A549 (cell line): ENCODE measurements around the gene ZNF234.

Experiments
- KDM1A ChIP-seq: fragments of 200-600 bp; sonication (generic); IDR thresholded peaks from 2 replicates; pipeline ENCODE4 v1.6.1; 2016; ENCODE audit warnings: low read depth, mild to moderate bottlenecking
- MAFK ChIP-seq: fragments of 450-650 bp; IDR thresholded peaks from 2 replicates; pipeline ENCODE4 v1.6.1; 2014; ENCODE audit not compliant: partially characterized antibody
- PHF8 ChIP-seq: fragments of 200-600 bp; sonication (generic); IDR thresholded peaks from 2 replicates; pipeline ENCODE4 v1.6.1; 2016; ENCODE audit warnings: low read depth, mild to moderate bottlenecking, antibody characterized with exemption, moderate library complexity, borderline replicate concordance
- POLR2A ChIP-seq: IDR thresholded peaks from 2 replicates; pipeline ENCODE4 v1.6.1; 2012; ENCODE audit warnings: mild to moderate bottlenecking, low read length
- POLR2AphosphoS2 ChIP-seq: conservative IDR thresholded peaks from 2 replicates; pipeline ENCODE4 v1.6.1; 2012; ENCODE audit warnings: low read length, improper control_type of control experiment, inconsistent platforms
- TF ChIP-seq, protein P1 (sequence below): fragments of 200-600 bp; sonication (generic); IDR thresholded peaks from 2 replicates; pipeline ENCODE4 v1.6.1; 2016; ENCODE audit warnings: antibody characterized with exemption, mild to moderate bottlenecking, moderate library complexity
- TF ChIP-seq, protein P2 (sequence below): fragments of >200 bp; sonication (Bioruptor Twin); formaldehyde crosslinking; IDR thresholded peaks from 3 replicates; pipeline ENCODE4 v1.5.1; 2016
- TF ChIP-seq, protein P3 (sequence below): fragments of 250-450 bp; sonication (Bioruptor Pico); IDR thresholded peaks from 2 replicates; pipeline ENCODE4 v1.5.0; 2021; ENCODE audit warnings: mild to moderate bottlenecking, moderate library complexity, borderline replicate concordance
- TF ChIP-seq, protein P4 (sequence below): IDR thresholded peaks from 2 replicates; pipeline ENCODE4 v1.6.1; 2012; ENCODE audit warnings: low read depth, borderline replicate concordance

DNA sequence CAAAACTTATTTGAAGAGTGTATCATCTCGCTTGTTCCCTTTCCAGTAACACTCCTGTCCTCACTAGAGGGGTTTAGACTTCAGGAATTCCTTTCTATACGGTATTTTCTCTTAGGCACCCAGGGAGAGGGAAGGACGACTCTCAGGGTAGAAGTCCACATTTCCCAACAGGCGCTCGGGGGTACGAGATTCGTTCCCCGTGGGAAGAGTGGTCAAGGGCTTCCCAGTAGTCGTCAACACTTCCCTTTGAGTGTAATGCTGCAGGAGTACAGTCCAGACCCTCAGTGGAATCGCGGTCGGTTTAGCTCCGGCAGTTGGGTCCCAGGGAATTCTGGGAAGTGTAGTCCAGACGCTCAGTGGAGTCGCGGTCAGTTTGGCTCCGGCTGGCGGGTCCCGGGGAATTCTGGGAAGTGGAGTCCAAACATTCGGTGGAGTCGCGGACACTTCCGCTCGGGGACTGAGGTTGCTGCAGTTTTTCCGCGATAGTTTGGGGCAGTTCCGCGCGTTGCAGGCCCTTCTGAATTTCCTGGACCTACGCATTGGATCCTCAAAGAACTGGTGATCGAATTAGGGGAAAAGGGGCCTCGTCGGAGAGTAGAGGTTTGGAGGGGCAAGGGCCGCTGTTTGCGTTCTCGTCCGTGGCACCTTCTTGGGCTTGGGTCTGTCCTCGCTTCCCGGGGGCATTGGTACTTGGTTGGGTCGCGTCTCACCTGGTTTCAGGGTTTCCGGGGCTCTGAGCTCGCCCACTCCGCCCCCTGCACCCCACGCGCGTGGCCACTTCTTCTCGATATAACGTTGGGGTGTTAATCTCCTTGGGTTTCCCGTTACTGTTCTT, 47.2 kb upstream of the ZNF234 start, which contains the start of gene ZNF224:
- TF ChIP-seq MAFK (no peak), POLR2A (peak; percentile 34), POLR2AphosphoS2 (no peak), KDM1A (no peak), PHF8 (peak; percentile 68; the same call in 1 of the 2 replicates)
- TF ChIP-seq, protein P1, sequence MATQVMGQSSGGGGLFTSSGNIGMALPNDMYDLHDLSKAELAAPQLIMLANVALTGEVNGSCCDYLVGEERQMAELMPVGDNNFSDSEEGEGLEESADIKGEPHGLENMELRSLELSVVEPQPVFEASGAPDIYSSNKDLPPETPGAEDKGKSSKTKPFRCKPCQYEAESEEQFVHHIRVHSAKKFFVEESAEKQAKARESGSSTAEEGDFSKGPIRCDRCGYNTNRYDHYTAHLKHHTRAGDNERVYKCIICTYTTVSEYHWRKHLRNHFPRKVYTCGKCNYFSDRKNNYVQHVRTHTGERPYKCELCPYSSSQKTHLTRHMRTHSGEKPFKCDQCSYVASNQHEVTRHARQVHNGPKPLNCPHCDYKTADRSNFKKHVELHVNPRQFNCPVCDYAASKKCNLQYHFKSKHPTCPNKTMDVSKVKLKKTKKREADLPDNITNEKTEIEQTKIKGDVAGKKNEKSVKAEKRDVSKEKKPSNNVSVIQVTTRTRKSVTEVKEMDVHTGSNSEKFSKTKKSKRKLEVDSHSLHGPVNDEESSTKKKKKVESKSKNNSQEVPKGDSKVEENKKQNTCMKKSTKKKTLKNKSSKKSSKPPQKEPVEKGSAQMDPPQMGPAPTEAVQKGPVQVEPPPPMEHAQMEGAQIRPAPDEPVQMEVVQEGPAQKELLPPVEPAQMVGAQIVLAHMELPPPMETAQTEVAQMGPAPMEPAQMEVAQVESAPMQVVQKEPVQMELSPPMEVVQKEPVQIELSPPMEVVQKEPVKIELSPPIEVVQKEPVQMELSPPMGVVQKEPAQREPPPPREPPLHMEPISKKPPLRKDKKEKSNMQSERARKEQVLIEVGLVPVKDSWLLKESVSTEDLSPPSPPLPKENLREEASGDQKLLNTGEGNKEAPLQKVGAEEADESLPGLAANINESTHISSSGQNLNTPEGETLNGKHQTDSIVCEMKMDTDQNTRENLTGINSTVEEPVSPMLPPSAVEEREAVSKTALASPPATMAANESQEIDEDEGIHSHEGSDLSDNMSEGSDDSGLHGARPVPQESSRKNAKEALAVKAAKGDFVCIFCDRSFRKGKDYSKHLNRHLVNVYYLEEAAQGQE, result no peak
- TF ChIP-seq, protein P2, sequence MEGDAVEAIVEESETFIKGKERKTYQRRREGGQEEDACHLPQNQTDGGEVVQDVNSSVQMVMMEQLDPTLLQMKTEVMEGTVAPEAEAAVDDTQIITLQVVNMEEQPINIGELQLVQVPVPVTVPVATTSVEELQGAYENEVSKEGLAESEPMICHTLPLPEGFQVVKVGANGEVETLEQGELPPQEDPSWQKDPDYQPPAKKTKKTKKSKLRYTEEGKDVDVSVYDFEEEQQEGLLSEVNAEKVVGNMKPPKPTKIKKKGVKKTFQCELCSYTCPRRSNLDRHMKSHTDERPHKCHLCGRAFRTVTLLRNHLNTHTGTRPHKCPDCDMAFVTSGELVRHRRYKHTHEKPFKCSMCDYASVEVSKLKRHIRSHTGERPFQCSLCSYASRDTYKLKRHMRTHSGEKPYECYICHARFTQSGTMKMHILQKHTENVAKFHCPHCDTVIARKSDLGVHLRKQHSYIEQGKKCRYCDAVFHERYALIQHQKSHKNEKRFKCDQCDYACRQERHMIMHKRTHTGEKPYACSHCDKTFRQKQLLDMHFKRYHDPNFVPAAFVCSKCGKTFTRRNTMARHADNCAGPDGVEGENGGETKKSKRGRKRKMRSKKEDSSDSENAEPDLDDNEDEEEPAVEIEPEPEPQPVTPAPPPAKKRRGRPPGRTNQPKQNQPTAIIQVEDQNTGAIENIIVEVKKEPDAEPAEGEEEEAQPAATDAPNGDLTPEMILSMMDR, result no peak
- TF ChIP-seq, protein P3, sequence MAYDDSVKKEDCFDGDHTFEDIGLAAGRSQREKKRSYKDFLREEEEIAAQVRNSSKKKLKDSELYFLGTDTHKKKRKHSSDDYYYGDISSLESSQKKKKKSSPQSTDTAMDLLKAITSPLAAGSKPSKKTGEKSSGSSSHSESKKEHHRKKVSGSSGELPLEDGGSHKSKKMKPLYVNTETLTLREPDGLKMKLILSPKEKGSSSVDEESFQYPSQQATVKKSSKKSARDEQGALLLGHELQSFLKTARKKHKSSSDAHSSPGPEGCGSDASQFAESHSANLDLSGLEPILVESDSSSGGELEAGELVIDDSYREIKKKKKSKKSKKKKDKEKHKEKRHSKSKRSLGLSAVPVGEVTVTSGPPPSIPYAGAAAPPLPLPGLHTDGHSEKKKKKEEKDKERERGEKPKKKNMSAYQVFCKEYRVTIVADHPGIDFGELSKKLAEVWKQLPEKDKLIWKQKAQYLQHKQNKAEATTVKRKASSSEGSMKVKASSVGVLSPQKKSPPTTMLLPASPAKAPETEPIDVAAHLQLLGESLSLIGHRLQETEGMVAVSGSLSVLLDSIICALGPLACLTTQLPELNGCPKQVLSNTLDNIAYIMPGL (CRISPR knock-in tag), result no peak
- TF ChIP-seq, protein P4, sequence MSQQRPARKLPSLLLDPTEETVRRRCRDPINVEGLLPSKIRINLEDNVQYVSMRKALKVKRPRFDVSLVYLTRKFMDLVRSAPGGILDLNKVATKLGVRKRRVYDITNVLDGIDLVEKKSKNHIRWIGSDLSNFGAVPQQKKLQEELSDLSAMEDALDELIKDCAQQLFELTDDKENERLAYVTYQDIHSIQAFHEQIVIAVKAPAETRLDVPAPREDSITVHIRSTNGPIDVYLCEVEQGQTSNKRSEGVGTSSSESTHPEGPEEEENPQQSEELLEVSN, result no peak
